Gastroesophageal sphincter (tissue), 4 donors: ENCODE results near the gene TRIM37. TPM values are rescaled to one million over a fixed set of nuclear protein-coding genes. Genes with fewer than 3 reads are reported as not detected.

Source experiments
- ATAC-seq: fragments of 150-250 bp; one replicate; pipeline ENCODE4 v1.9.1; 2016; ENCODE audit warnings: mild to moderate bottlenecking, moderate library complexity
- H3K27ac ChIP-seq, 4 donors: fragments of 200-600 bp; sonication (generic) in 3 of 4; 1 replicate in 3 of 4; 2 replicates in 1 of 4; pipeline ENCODE4 v1.5.1; 2016 to 2019
- H3K27me3 ChIP-seq: fragments of 200-600 bp; sonication (generic); one replicate; pipeline ENCODE4 v1.5.1; 2019
- H3K36me3 ChIP-seq, 2 donors: fragments of 200-600 bp; sonication (generic); one replicate each; pipeline ENCODE4 v1.5.1; 2019; ENCODE audit warnings: control low read depth in 1 of 2
- H3K4me1 ChIP-seq, 3 donors: fragments of 200-600 bp; sonication (generic); 1 replicate in 2 of 3; 2 replicates in 1 of 3; pipeline ENCODE4 v1.5.1; 2016 to 2019; ENCODE audit warnings: control low read depth in 2 of 3
- H3K4me3 ChIP-seq, 2 donors: fragments of 200-600 bp; sonication (generic); one replicate each; pipeline ENCODE4 v1.5.1; 2019; ENCODE audit warnings: mild to moderate bottlenecking in 1 of 2, moderate library complexity in 1 of 2
- H3K9me3 ChIP-seq, 3 donors: fragments of 200-600 bp; sonication (generic); one replicate each; pipeline ENCODE4 v1.5.1; 2017 to 2019; ENCODE audit warnings: control low read depth in 2 of 3
- CTCF ChIP-seq, 4 experiments: fragments of 200-600 bp in 2 of 4; fragments of 450-650 bp in 2 of 4; sonication (generic) in 1 of 4; IDR thresholded peaks; one replicate each; pipeline ENCODE4 v1.5.1; 2017 to 2019; ENCODE audit warnings: antibody characterized with exemption in 4 of 4, mild to moderate bottlenecking in 2 of 4, moderate library complexity in 2 of 4
- EP300 ChIP-seq: sonication (generic); formaldehyde crosslinking; IDR thresholded peaks from one replicate; pipeline ENCODE4 v1.6.1; 2017; ENCODE audit warnings: antibody characterized with exemption, mild to moderate bottlenecking
- POLR2A ChIP-seq, 2 donors: fragments of 450-650 bp; IDR thresholded peaks; one replicate each; pipeline ENCODE4 v1.6.1; 2017; ENCODE audit warnings: antibody characterized with exemption in 2 of 2, mild to moderate bottlenecking in 2 of 2, moderate library complexity in 1 of 2
- POLR2AphosphoS5 ChIP-seq: sonication (generic); formaldehyde crosslinking; IDR thresholded peaks from one replicate; pipeline ENCODE4 v1.6.1; 2017; ENCODE audit warnings: antibody characterized with exemption
- WGBS, 2 donors: methylation state at CpG; one replicate each; pipeline ENCODE4 v1.1.5; 2018; ENCODE audit warnings: low coverage in 1 of 2; 5-methylcytosine and 5-hydroxymethylcytosine counted together
- total RNA-seq, 4 donors: library from RNA; depleted of rRNA; stranded (reverse); fragments of >200 nt; gene quantifications; one replicate each; pipeline ENCODE4 v1.1.0, GENCODE V29; 2016

The TRIM37 gene
- total RNA-seq, 4 donors from 2014 or later = 27.6 to 30.7 (median 28.6) TPM

- peaks cover 0 to 13% (median 0%) of the 10 kb centered on the region in 3 donors for H3K4me1 ChIP-seq
- 83 to 90% methylated on average over 3 to 4 of the region's 4 CpGs for WGBS, 2 donors
- H3K9me3 ChIP-seq = no peaks in the 10 kb centered on the region
- peaks cover 0 to 25% of the 10 kb centered on the region in 2 donors for H3K36me3 ChIP-seq
- TF ChIP-seq EP300 (no peak), POLR2AphosphoS5 (no peak), POLR2A (IDR thresholded peaks at IDR 0.05) (no peak), CTCF (IDR thresholded peaks at IDR 0.05) (no peak)
- H3K27ac ChIP-seq = no peak overlapping the region
- no peak for ATAC-seq
- no peaks in the 10 kb centered on the region for H3K27me3 ChIP-seq
- H3K4me3 ChIP-seq = no peak overlapping the region
Measured at GRCh38 chr17:59027750-59028149, 78.9 kb downstream of the TRIM37 start.

GRCh38 chr17:59026176-59026939, 80.3 kb downstream of the TRIM37 start:
- Histone ChIP-seq H3K36me3 (peaks cover 0 to 15% of the 10 kb centered on the region in 2 donors), H3K4me3 (no peak overlapping the region), H3K27me3 (no peaks in the 10 kb centered on the region), H3K4me1 (peaks cover 0 to 13% (median 0%) of the 10 kb centered on the region in 3 donors), H3K27ac (no peak overlapping the region), H3K9me3 (no peaks in the 10 kb centered on the region)
- TF ChIP-seq CTCF (IDR thresholded peaks at IDR 0.05) (no peak), POLR2AphosphoS5 (no peak), POLR2A (IDR thresholded peaks at IDR 0.05) (no peak), EP300 (no peak)
- 79 to 100% methylated on average over 1 of the region's 1 CpG for WGBS, 2 donors
- no peak for ATAC-seq

GRCh38 chr17:59024916-59025315, 81.8 kb downstream of the TRIM37 start:
- no peak for ATAC-seq
- no peak overlapping the region for H3K27ac ChIP-seq
- no peaks in the 10 kb centered on the region for H3K9me3 ChIP-seq
- no peak for TF ChIP-seq CTCF (IDR thresholded peaks at IDR 0.05)
- no peak for TF ChIP-seq POLR2AphosphoS5
- TF ChIP-seq POLR2A (IDR thresholded peaks at IDR 0.05) = no peak
- TF ChIP-seq EP300 = no peak
- 96% methylated on average over 2 of the region's 2 CpGs for WGBS, 2 donors
- peaks cover 0 to 13% (median 0%) of the 10 kb centered on the region in 3 donors for H3K4me1 ChIP-seq
- H3K4me3 ChIP-seq = no peak overlapping the region
- peaks cover 0 to 19% of the 10 kb centered on the region in 2 donors for H3K36me3 ChIP-seq
- no peaks in the 10 kb centered on the region for H3K27me3 ChIP-seq

GRCh38 chr17:59018019-59018418, 88.7 kb downstream of the TRIM37 start:
- Histone ChIP-seq H3K4me3 (no peak overlapping the region), H3K27ac (no peak overlapping the region), H3K36me3 (peaks cover 0 to 51% of the 10 kb centered on the region in 2 donors), H3K9me3 (no peaks in the 10 kb centered on the region), H3K4me1 (no peaks in the 10 kb centered on the region), H3K27me3 (no peaks in the 10 kb centered on the region)
- TF ChIP-seq POLR2A (IDR thresholded peaks at IDR 0.05) = no peak
- no peak for TF ChIP-seq POLR2AphosphoS5
- TF ChIP-seq CTCF (IDR thresholded peaks at IDR 0.05) = no peak
- TF ChIP-seq EP300 = no peak
- ATAC-seq = no peak
- WGBS, 2 donors = 80 to 86% methylated on average over 1 of the region's 1 CpG

- Histone ChIP-seq H3K4me1 (no peaks in the 10 kb centered on the region), H3K9me3 (no peaks in the 10 kb centered on the region), H3K36me3 (peaks cover 0 to 91% of the 10 kb centered on the region in 2 donors), H3K27me3 (no peaks in the 10 kb centered on the region), H3K27ac (no peak overlapping the region), H3K4me3 (no peak overlapping the region)
- ATAC-seq = no peak
- 96 to 98% methylated on average over 2 of the region's 2 CpGs for WGBS, 2 donors
- TF ChIP-seq EP300 = no peak
- TF ChIP-seq POLR2AphosphoS5 = no peak
- no peak for TF ChIP-seq CTCF (IDR thresholded peaks at IDR 0.05)
- no peak for TF ChIP-seq POLR2A (IDR thresholded peaks at IDR 0.05)
Measured at GRCh38 chr17:59011975-59012374, 94.7 kb downstream of the TRIM37 start.
